Testis (tissue), 2 donors: ENCODE measurements around the gene NELFA.

Experiments used
- CTCF ChIP-seq, 3 experiments: fragments of 450-650 bp in 2 of 3; fragments of 200-600 bp in 1 of 3; sonication (generic) in 1 of 3; IDR thresholded peaks; one replicate each; pipeline ENCODE4 v1.5.1; 2016 to 2019; ENCODE audit warnings: antibody characterized with exemption in 3 of 3, mild to moderate bottlenecking in 2 of 3, moderate library complexity in 1 of 3
- POLR2A ChIP-seq: fragments of 450-650 bp; IDR thresholded peaks from one replicate; pipeline ENCODE4 v1.6.1; 2017; ENCODE audit warnings: antibody characterized with exemption, mild to moderate bottlenecking, moderate library complexity

- TF ChIP-seq POLR2A (no peak), CTCF (IDR thresholded peaks at IDR 0.05) (no peak)
Measured at GRCh38 chr4:1988327-1988724, 20.4 kb downstream of the NELFA start.
